GM19043 (cell line): ENCODE results near the gene HIRIP3.

ENCODE experiments used
- ATAC-seq: cut with Tn5 transposase; IDR thresholded peaks from one replicate; pipeline ENCODE4 v1.9.1; 2021; ENCODE audit warnings: low read depth; ENCODE audit not compliant: unreplicated experiment

Gene HIRIP3

GRCh38 chr16:30000735-30001631 is 5.6 kb upstream of the HIRIP3 start:
- ATAC-seq = no peak

- no peak for ATAC-seq
Measured at GRCh38 chr16:29999605-30000004, 4.2 kb upstream of the HIRIP3 start.

- no peak for ATAC-seq
Measured at GRCh38 chr16:29996766-29997250, 1.4 kb upstream of the HIRIP3 start.

- peak; percentile 89 for ATAC-seq
Measured at GRCh38 chr16:29995911-29996765, 721 bp upstream of the HIRIP3 start, which contains the start of gene INO80E. Gene INO80E (plus strand): TSS chr16:29996241. CDS start chr16:29996311, 70 bp downstream.

GRCh38 chr16:29994600-29995323 is 655 bp downstream of the HIRIP3 start:
- no peak for ATAC-seq

GRCh38 chr16:29993903-29994599 is 1.4 kb downstream of the HIRIP3 start:
- ATAC-seq = no peak

GRCh38 chr16:29993191-29993902 is 2.1 kb downstream of the HIRIP3 start:
- no peak for ATAC-seq

- ATAC-seq = no peak
Measured at GRCh38 chr16:29992344-29992967, 3.0 kb downstream of the HIRIP3 start.

- ATAC-seq = no peak
Measured at GRCh38 chr16:29991571-29991904, 3.9 kb downstream of the HIRIP3 start.

- ATAC-seq = no peak
Measured at GRCh38 chr16:29990883-29991570, 4.4 kb downstream of the HIRIP3 start.

GRCh38 chr16:29990034-29990433 is 5.4 kb downstream of the HIRIP3 start:
- ATAC-seq = no peak

GRCh38 chr16:29989111-29989858 is 6.1 kb downstream of the HIRIP3 start:
- ATAC-seq = no peak

- ATAC-seq = no peak
Measured at GRCh38 chr16:29988346-29989075, 6.9 kb downstream of the HIRIP3 start.

- ATAC-seq = no peak
Measured at GRCh38 chr16:29987371-29988085, 7.9 kb downstream of the HIRIP3 start.

GRCh38 chr16:29986931-29987330 is 8.5 kb downstream of the HIRIP3 start:
- no peak for ATAC-seq

- no peak for ATAC-seq
Measured at GRCh38 chr16:29986231-29986630, 9.2 kb downstream of the HIRIP3 start.
